GM12878 (cell line): ENCODE data around the gene NKG7. TPM values are rescaled to one million over a fixed set of nuclear protein-coding genes. Genes with fewer than 3 reads are reported as not detected.

Experiments
- ATAC-seq: fragments of 200-7000 bp; cut with Tn5 transposase; 3 replicates; pipeline ENCODE4 v1.9.1; 2020; ENCODE audit warnings: mild to moderate bottlenecking, moderate library complexity
- BruUV-seq: library from RNA; stranded (reverse); fragments of 400-500 nt; replicated peaks from 2 replicates; lab custom pipeline; 2021; lab: Mats Ljungman, UMichigan
- CTCF ChIA-PET: fragments of 300-600 bp; sonication (Branson Sonifier 250); formaldehyde crosslinking; extraction: SDS; loops from one replicate; lab custom pipeline; 2021; ENCODE audit warnings: inconsistent platforms; lab: Yijun Ruan, JAX
- POLR2A ChIA-PET: fragments of 350-600 bp; formaldehyde crosslinking; extraction: SDS; loops from one replicate; lab custom pipeline; 2021; ENCODE audit warnings: inconsistent platforms; lab: Charles Lee
- RAD21 ChIA-PET: fragments of 300-600 bp; sonication (Branson Sonifier 250); formaldehyde crosslinking; loops from one replicate; lab custom pipeline; 2023; ENCODE audit warnings: antibody characterized with exemption; ENCODE audit not compliant: unreplicated experiment; lab: Charles Lee
- SMC1A ChIA-PET: fragments of 300-600 bp; sonication (Branson Sonifier 250); formaldehyde crosslinking; loops from one replicate; lab custom pipeline; 2023; ENCODE audit not compliant: unreplicated experiment, uncharacterized antibody; lab: Charles Lee
- DNase-seq: peaks from one replicate; pipeline ENCODE4 v3.0.0-alpha.2; 2011; ENCODE audit warnings: low read depth, low spot score
- FAIRE-seq: peaks from 3 replicates; lab custom pipeline; 2011; peaks lifted over from hg19 to GRCh38; lab: Jason Lieb, UNC
- H2AFZ ChIP-seq: 2 replicates; pipeline ENCODE4 v1.6.0; 2011; ENCODE audit warnings: low read depth, low read length, control low read depth; ENCODE audit not compliant: control insufficient read depth
- H3K27ac ChIP-seq: 2 replicates; pipeline ENCODE4 v1.5.1; 2011; ENCODE audit warnings: control low read depth; ENCODE audit not compliant: control insufficient read depth, insufficient read depth
- H3K27me3 ChIP-seq, 2 experiments: replicated peaks in 1 of 2; 2 replicates each; pipeline versions ENCODE4 v1.6.0 to v1.6.1; 2011; ENCODE audit warnings: low read length in 1 of 2; ENCODE audit not compliant: control insufficient read depth in 2 of 2, insufficient read depth in 2 of 2
- H3K36me3 ChIP-seq, 2 experiments: 2 replicates each; pipeline ENCODE4 v1.5.1; 2011; ENCODE audit warnings: low read length in 1 of 2; ENCODE audit not compliant: control insufficient read depth in 2 of 2, insufficient read depth in 2 of 2
- H3K4me1 ChIP-seq: 2 replicates; pipeline ENCODE4 v1.6.1; 2011; ENCODE audit warnings: mild to moderate bottlenecking, low read length, moderate library complexity, mixed read lengths; ENCODE audit not compliant: control insufficient read depth, insufficient read depth
- H3K4me2 ChIP-seq: 2 replicates; pipeline ENCODE4 v1.6.0; 2011; ENCODE audit warnings: control low read depth; ENCODE audit not compliant: control insufficient read depth, insufficient read depth
- H3K4me3 ChIP-seq: fragments of 200-600 bp; sonication (generic); 2 replicates; pipeline ENCODE4 v1.5.1; 2016
- H3K79me2 ChIP-seq: 2 replicates; pipeline ENCODE4 v1.6.0; 2011; ENCODE audit warnings: low read length; ENCODE audit not compliant: control insufficient read depth, insufficient read depth
- H3K9ac ChIP-seq: 2 replicates; pipeline ENCODE4 v1.8.0; 2011; ENCODE audit warnings: low read length, control low read depth, mixed read lengths; ENCODE audit not compliant: control insufficient read depth, insufficient read depth
- H3K9me3 ChIP-seq: replicated peaks from 3 replicates; pipeline ENCODE4 v1.5.1; 2011; ENCODE audit warnings: mild to moderate bottlenecking, low read length; ENCODE audit not compliant: control insufficient read depth, insufficient read depth
- H4K20me1 ChIP-seq: 2 replicates; pipeline ENCODE4 v1.6.0; 2011; ENCODE audit not compliant: control insufficient read depth, insufficient read depth
- POLR2AphosphoS2 ChIP-seq: IDR thresholded peaks from 2 replicates; pipeline ENCODE4 v1.6.1; 2011; ENCODE audit warnings: low read depth, mild to moderate bottlenecking, low read length, improper control_type of control experiment, moderate library complexity
- SUZ12 ChIP-seq: fragments of 200-600 bp; sonication (generic); IDR thresholded peaks from one replicate; pipeline ENCODE4 v1.6.1; 2018; ENCODE audit warnings: antibody characterized with exemption, mild to moderate bottlenecking; ENCODE audit not compliant: unreplicated experiment
- TCF3 ChIP-seq: IDR thresholded peaks from 2 replicates; pipeline ENCODE4 v1.6.1; 2012; ENCODE audit warnings: low read depth, mild to moderate bottlenecking, low read length, borderline replicate concordance; ENCODE audit not compliant: insufficient read depth
- ZNF592 ChIP-seq: fragments of 450-650 bp; IDR thresholded peaks from 2 replicates; pipeline ENCODE4 v1.6.1; 2017; ENCODE audit warnings: mild to moderate bottlenecking, moderate library complexity
- ZZZ3 ChIP-seq: IDR thresholded peaks from 2 replicates; pipeline ENCODE4 v1.6.1; 2011; ENCODE audit warnings: low read depth; ENCODE audit not compliant: control insufficient read depth, insufficient read length
- WGBS: methylation state at CpG from one replicate; pipeline ENCODE4 v1.1.6; 2016; ENCODE audit warnings: low lambda C conversion rate; ENCODE audit not compliant: insufficient replicate concordance, insufficient coverage; ENCODE audit errors: missing lambda C conversion rate; 5-methylcytosine and 5-hydroxymethylcytosine counted together
- in situ Hi-C: fragments of 300-500 bp; cut with MboI; formaldehyde crosslinking; loops from 9 replicates; pipeline ENCODE4 v1.14.3; 2018; ENCODE audit warnings: mixed read lengths
- intact Hi-C: fragments of 100-400 bp; cut with micrococcal nuclease; formaldehyde crosslinking; loops from one replicate; pipeline ENCODE4 v1.14.2; 2022; ENCODE audit not compliant: unreplicated experiment
- polyA plus RNA-seq, 11 experiments: library from polyadenylated mRNA; depleted of rRNA in 4 of 11; unstranded in 6 of 11; stranded (reverse) in 5 of 11; fragments of >200 nt; fragmentation: Nextera tagmentation in 4 of 11; fragmentation: Illumina TruSeq in 1 of 11; extraction: Ambion mirVana in 4 of 11; extraction: Trizol in 1 of 11; gene quantifications; 1 replicate in 1 of 11; 2 replicates in 10 of 11; pipeline versions ENCODE4 v1.2.1 to v1.2.3, GENCODE V29; 2011 to 2016; ENCODE audit warnings: inconsistent platforms in 2 of 11, missing spikeins in 2 of 11, low read depth in 1 of 11
- total RNA-seq, 4 experiments: library from RNA; depleted of rRNA in 3 of 4; stranded (reverse); fragments of >200 nt in 3 of 4; fragmentation: Illumina TruSeq in 1 of 4; extraction: Trizol in 1 of 4; gene quantifications; 2 replicates each; pipeline versions ENCODE4 v1.2.1 to v1.2.3, GENCODE V29; 2013 to 2021
- TF ChIP-seq, protein P1 (sequence below): IDR thresholded peaks from 2 replicates; pipeline ENCODE4 v1.6.1; 2012; ENCODE audit warnings: low read depth, low read length, improper control_type of control experiment

The NKG7 gene
- total and polyA plus RNA-seq, 10 of the 15 experiments (the other 5 are each of a cell fraction or from before 2014, with no cell fraction given): 10.0 to 48.7 (median 22.3) TPM

- POLR2A ChIA-PET: no interaction called here
- DNase-seq: no peak
- Histone ChIP-seq H3K4me3 (no peak overlapping the region), H3K79me2 (no peaks in the 10 kb centered on the region)
- no peak for FAIRE-seq
- TF ChIP-seq SUZ12 (no peak), ZNF592 (no peak), TCF3 (no peak), ZZZ3 (no peak), POLR2AphosphoS2 (no peak)
- TF ChIP-seq, protein P1, sequence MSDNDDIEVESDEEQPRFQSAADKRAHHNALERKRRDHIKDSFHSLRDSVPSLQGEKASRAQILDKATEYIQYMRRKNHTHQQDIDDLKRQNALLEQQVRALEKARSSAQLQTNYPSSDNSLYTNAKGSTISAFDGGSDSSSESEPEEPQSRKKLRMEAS: no peak
- TF ChIP-seq, all 136 proteins: peak for 0
- no peaks in the 10 kb centered on the region for H3K27me3 ChIP-seq
- no peak overlapping the region for H2AFZ ChIP-seq
- ChIA-PET RAD21 (interaction anchor here (1.2 to 1.8 kb wide), 4 partner anchors 25 to 65 kb away, joined by 3 to 8 read pairs (median 6); no protein-coding TSS in a partner anchor), SMC1A (interaction anchor here (0.6 to 1.6 kb wide), 3 partner anchors 34 to 52 kb away, joined by 3 to 4 read pairs (median 3); no protein-coding TSS in a partner anchor), CTCF (interaction anchor here (0.7 to 5.1 kb wide), 11 partner anchors 12 to 98 kb away, joined by 3 to 47 read pairs (median 4); partner anchors contain the start of genes C19orf84 and ETFB)
- H3K9ac ChIP-seq: no peak overlapping the region
- in situ Hi-C loops (no loop called here), intact Hi-C loops (no loop called here)
- no peak overlapping the region for H3K4me2 ChIP-seq
- H4K20me1 ChIP-seq: no peaks in the 10 kb centered on the region
- no peak overlapping the region for H3K27ac ChIP-seq
- 90% methylated on average over 8 of the region's 9 CpGs for WGBS
- peaks cover 21% of the 10 kb centered on the region for H3K4me1 ChIP-seq
- no peaks in the 10 kb centered on the region for H3K9me3 ChIP-seq
- BruUV-seq: no TSS peak
- no peak for ATAC-seq
- H3K36me3 ChIP-seq: no peaks in the 10 kb centered on the region; a peak in 1 of 4 replicates
Observed at GRCh38 chr19:51342631-51343569, 29.6 kb downstream of the NKG7 start.
